Neural crest cell (in vitro differentiated cells): ENCODE data around the gene ARHGAP45. TPM values are rescaled to one million over a fixed set of nuclear protein-coding genes. Genes with fewer than 3 reads are reported as not detected.

Experiments used
- DNase-seq: peaks from one replicate; pipeline ENCODE4 v3.0.0; 2021; ENCODE audit warnings: low read depth, mixed read lengths, low spot score
- H3K27ac Mint-ChIP-seq: one replicate; pipeline ENCODE4 v1.8.0; 2021; ENCODE audit warnings: mild to moderate bottlenecking, mixed read lengths; ENCODE audit not compliant: unreplicated experiment
- H3K27me3 Mint-ChIP-seq: 2 replicates; pipeline ENCODE4 v1.8.0; 2021; ENCODE audit warnings: low read depth, mild to moderate bottlenecking, mixed read lengths
- H3K36me3 Mint-ChIP-seq: 2 replicates; pipeline ENCODE4 v1.8.0; 2021; ENCODE audit warnings: low read depth, mild to moderate bottlenecking, mixed read lengths
- H3K4me1 Mint-ChIP-seq: 2 replicates; pipeline ENCODE4 v1.8.0; 2021; ENCODE audit warnings: mixed read lengths
- H3K4me3 Mint-ChIP-seq: one replicate; pipeline ENCODE4 v1.8.0; 2021; ENCODE audit warnings: mild to moderate bottlenecking, mixed read lengths
- H3K9me3 Mint-ChIP-seq: 2 replicates; pipeline ENCODE4 v1.8.0; 2021; ENCODE audit warnings: mixed read lengths
- CTCF ChIP-seq: fragments of 200-600 bp; sonication (generic); conservative IDR thresholded peaks from 2 replicates; pipeline ENCODE4 v1.5.0; 2021; ENCODE audit warnings: antibody characterized with exemption, mild to moderate bottlenecking
- total RNA-seq: library from RNA; stranded (reverse); gene quantifications from 2 replicates; pipeline ENCODE4 v1.2.1, GENCODE V29; 2021

Gene ARHGAP45
- total RNA-seq, 1 donor from 2014 or later: 1.6 TPM

GRCh38 chr19:1073956-1074517 lies 7.1 kb downstream of the ARHGAP45 start:
- H3K27ac Mint-ChIP-seq: no peak overlapping the region
- H3K4me3 Mint-ChIP-seq: no peak overlapping the region
- H3K27me3 Mint-ChIP-seq: peaks cover 46% of the 10 kb centered on the region
- H3K9me3 Mint-ChIP-seq: no peaks in the 10 kb centered on the region
- no peak for DNase-seq
- peaks cover 5% of the 10 kb centered on the region for H3K4me1 Mint-ChIP-seq
- H3K36me3 Mint-ChIP-seq: no peaks in the 10 kb centered on the region
- TF ChIP-seq CTCF: no peak

- Mint-ChIP-seq H3K9me3 (no peaks in the 10 kb centered on the region), H3K27me3 (peaks cover 39% of the 10 kb centered on the region), H3K4me1 (peaks cover 5% of the 10 kb centered on the region), H3K4me3 (no peak overlapping the region), H3K36me3 (no peaks in the 10 kb centered on the region), H3K27ac (no peak overlapping the region)
- no peak for TF ChIP-seq CTCF
- DNase-seq: no peak
Measured at GRCh38 chr19:1074544-1075283, 7.7 kb downstream of the ARHGAP45 start.

GRCh38 chr19:1076046-1076386 lies 9.0 kb downstream of the ARHGAP45 start:
- no peak overlapping the region for H3K4me3 Mint-ChIP-seq
- H3K9me3 Mint-ChIP-seq: no peaks in the 10 kb centered on the region
- H3K36me3 Mint-ChIP-seq: no peaks in the 10 kb centered on the region
- DNase-seq: no peak
- H3K27me3 Mint-ChIP-seq: peaks cover 27% of the 10 kb centered on the region
- TF ChIP-seq CTCF: no peak
- peaks cover 5% of the 10 kb centered on the region for H3K4me1 Mint-ChIP-seq
- no peak overlapping the region for H3K27ac Mint-ChIP-seq

GRCh38 chr19:1076951-1077350 lies 10.0 kb downstream of the ARHGAP45 start:
- no peaks in the 10 kb centered on the region for H3K9me3 Mint-ChIP-seq
- no peaks in the 10 kb centered on the region for H3K36me3 Mint-ChIP-seq
- peaks cover 22% of the 10 kb centered on the region for H3K27me3 Mint-ChIP-seq
- H3K4me3 Mint-ChIP-seq: no peak overlapping the region
- H3K4me1 Mint-ChIP-seq: peaks cover 1% of the 10 kb centered on the region
- TF ChIP-seq CTCF: no peak
- no peak for DNase-seq
- H3K27ac Mint-ChIP-seq: no peak overlapping the region

- H3K4me3 Mint-ChIP-seq: no peak overlapping the region
- peaks cover 16% of the 10 kb centered on the region for H3K27me3 Mint-ChIP-seq
- no peaks in the 10 kb centered on the region for H3K9me3 Mint-ChIP-seq
- H3K36me3 Mint-ChIP-seq: no peaks in the 10 kb centered on the region
- no peak for DNase-seq
- no peak for TF ChIP-seq CTCF
- no peak overlapping the region for H3K27ac Mint-ChIP-seq
- H3K4me1 Mint-ChIP-seq: peaks cover 3% of the 10 kb centered on the region
Measured at GRCh38 chr19:1079566-1080111, 12.7 kb downstream of the ARHGAP45 start.
